ENCODE data around the gene AKAP7. TPM values are rescaled to one million over a fixed set of nuclear protein-coding genes. Genes with fewer than 3 reads are reported as not detected.

AKAP7 gene
- polyA plus RNA-seq, 1 donor (not counting 4 experiments of a cell fraction or from before 2014, with no cell fraction given) = 1.7 TPM

DNA sequence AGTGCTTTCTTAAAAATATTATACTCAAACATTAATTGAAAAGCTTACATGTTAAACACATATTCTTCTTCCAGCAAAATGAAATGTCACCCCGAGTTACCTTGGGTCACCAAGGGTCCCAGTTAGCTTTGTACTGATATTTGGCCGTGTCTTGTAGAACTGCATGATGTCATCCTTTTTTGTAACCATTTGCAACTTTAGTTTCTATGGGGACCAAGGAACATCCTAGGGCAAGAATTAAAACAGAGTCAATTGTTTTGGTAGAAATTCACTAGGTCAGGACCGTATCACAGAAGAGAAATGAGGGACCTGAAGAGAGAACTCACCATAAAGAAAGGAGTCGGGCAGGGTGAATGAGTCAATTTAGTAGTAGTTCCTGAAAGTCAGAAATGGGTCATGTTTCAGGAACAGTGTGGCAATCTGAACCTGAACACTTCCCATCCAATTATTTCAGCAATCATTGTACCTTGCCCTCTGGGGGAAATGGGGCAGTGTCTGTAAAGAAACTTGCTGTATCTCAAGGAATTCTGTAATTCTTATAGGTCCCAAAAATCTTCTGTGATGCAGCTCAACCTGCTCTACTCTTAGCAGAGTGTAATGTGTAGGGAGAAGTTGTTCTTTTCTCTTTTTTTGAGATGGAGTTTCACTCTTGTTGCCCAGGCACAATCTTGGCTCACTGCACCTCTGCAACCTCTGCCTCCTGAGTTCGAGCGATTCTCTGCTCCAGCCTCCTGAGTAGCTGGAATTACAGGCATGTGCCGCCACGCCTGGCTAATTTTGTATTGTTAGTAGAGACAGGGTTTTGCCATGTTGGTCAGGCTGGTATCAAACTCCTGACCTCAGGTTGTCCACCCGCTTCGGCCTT, 5.3 kb upstream of the AKAP7 start:
- no peak overlapping the region for H3K4me2 ChIP-seq (ENCODE audit: control insufficient read depth, extremely low read depth, insufficient read depth, low read depth, low read length)
- no peaks in the 10 kb centered on the region for H3K9me1 ChIP-seq (ENCODE audit: control insufficient read depth, extremely low read depth, insufficient read depth, low read length)
- dilution Hi-C loops (cut with MboI; ENCODE audit: extremely low pct_ligation_motif_present, low sequenced_read_pairs) = no loop called here
- H3K36me3 ChIP-seq (ENCODE audit: control insufficient read depth in 2 of 2, extremely low read depth in 1 of 2, insufficient read depth in 2 of 2, low read length in 2 of 2) = no peaks in the 10 kb centered on the region
- no peaks in the 10 kb centered on the region for H3K79me2 ChIP-seq (ENCODE audit: control insufficient read depth, insufficient read depth, low read length)
- H3K27me3 ChIP-seq (ENCODE audit: control insufficient read depth, extremely low read depth, insufficient read depth, low read length) = no peaks in the 10 kb centered on the region
- DNase-seq (ENCODE audit: low read depth, low spot score) (no peak), FAIRE-seq (peak; percentile 49)
- H3K4me1 ChIP-seq (ENCODE audit: control insufficient read depth, extremely low read depth, insufficient read depth, low read length) = peaks cover 14% of the 10 kb centered on the region
- no peaks in the 10 kb centered on the region for H3K9me3 ChIP-seq (ENCODE audit: control insufficient read depth, low read depth, low read length)
- H3K4me3 ChIP-seq (ENCODE audit: control insufficient read depth in 2 of 3, extremely low read depth in 1 of 3, insufficient read depth in 2 of 3, low read depth in 1 of 3, low read length in 3 of 3) = no peak overlapping the region
- no peak overlapping the region for H2AFZ ChIP-seq (ENCODE audit: control insufficient read depth, low read length)
- TF ChIP-seq EZH2 (IDR thresholded peaks at IDR 0.05; ENCODE audit: low read length) = no peak
- TF ChIP-seq, protein P1, sequence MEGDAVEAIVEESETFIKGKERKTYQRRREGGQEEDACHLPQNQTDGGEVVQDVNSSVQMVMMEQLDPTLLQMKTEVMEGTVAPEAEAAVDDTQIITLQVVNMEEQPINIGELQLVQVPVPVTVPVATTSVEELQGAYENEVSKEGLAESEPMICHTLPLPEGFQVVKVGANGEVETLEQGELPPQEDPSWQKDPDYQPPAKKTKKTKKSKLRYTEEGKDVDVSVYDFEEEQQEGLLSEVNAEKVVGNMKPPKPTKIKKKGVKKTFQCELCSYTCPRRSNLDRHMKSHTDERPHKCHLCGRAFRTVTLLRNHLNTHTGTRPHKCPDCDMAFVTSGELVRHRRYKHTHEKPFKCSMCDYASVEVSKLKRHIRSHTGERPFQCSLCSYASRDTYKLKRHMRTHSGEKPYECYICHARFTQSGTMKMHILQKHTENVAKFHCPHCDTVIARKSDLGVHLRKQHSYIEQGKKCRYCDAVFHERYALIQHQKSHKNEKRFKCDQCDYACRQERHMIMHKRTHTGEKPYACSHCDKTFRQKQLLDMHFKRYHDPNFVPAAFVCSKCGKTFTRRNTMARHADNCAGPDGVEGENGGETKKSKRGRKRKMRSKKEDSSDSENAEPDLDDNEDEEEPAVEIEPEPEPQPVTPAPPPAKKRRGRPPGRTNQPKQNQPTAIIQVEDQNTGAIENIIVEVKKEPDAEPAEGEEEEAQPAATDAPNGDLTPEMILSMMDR (optimal IDR thresholded peaks at IDR 0.05 in 1 of 3, IDR thresholded peaks at IDR 0.05 in 1 of 3, conservative IDR thresholded peaks at IDR 0.05 in 1 of 3; ENCODE audit: extremely low read depth in 1 of 3, insufficient read depth in 2 of 3, low read length in 3 of 3) = no peak
- H3K27ac ChIP-seq (ENCODE audit: control insufficient read depth, insufficient read depth, low read length) = no peak overlapping the region
- H4K20me1 ChIP-seq (ENCODE audit: control insufficient read depth, extremely low read depth, insufficient read depth, low read length) = no peaks in the 10 kb centered on the region
- no peak overlapping the region for H3K9ac ChIP-seq (ENCODE audit: control insufficient read depth, extremely low read depth, insufficient read depth, low read length)

DNA sequence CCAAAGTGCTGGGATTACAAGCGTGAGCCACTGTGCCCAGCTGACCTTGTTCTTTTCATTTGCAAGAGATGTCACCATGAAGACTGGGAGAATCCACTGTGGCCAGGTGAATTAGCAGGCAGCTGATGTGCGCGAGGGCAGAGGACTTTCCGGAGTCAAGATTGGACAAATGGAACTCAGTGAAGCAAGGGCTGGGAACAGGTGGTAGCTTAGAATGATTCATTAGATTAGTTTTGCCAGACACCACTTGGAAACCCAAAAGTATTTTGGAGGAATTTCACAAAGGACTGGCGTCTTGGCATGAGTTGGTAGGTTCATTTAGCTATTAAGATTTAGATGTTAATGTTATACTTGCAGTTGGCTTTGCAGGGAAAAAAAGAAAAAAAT, 4.7 kb upstream of the AKAP7 start:
- no peak overlapping the region for H3K27ac ChIP-seq (ENCODE audit: control insufficient read depth, insufficient read depth, low read length)
- no peak overlapping the region for H3K4me2 ChIP-seq (ENCODE audit: control insufficient read depth, extremely low read depth, insufficient read depth, low read depth, low read length)
- H3K36me3 ChIP-seq (ENCODE audit: control insufficient read depth in 2 of 2, extremely low read depth in 1 of 2, insufficient read depth in 2 of 2, low read length in 2 of 2) = no peaks in the 10 kb centered on the region
- peaks cover 8% of the 10 kb centered on the region for H3K4me1 ChIP-seq (ENCODE audit: control insufficient read depth, extremely low read depth, insufficient read depth, low read length)
- dilution Hi-C loops (cut with MboI; ENCODE audit: extremely low pct_ligation_motif_present, low sequenced_read_pairs) = no loop called here
- no peak overlapping the region for H3K4me3 ChIP-seq (ENCODE audit: control insufficient read depth in 2 of 3, extremely low read depth in 1 of 3, insufficient read depth in 2 of 3, low read depth in 1 of 3, low read length in 3 of 3)
- no peaks in the 10 kb centered on the region for H3K9me1 ChIP-seq (ENCODE audit: control insufficient read depth, extremely low read depth, insufficient read depth, low read length)
- no peak overlapping the region for H3K9ac ChIP-seq (ENCODE audit: control insufficient read depth, extremely low read depth, insufficient read depth, low read length)
- DNase-seq (ENCODE audit: low read depth, low spot score) = no peak
- H3K27me3 ChIP-seq (ENCODE audit: control insufficient read depth, extremely low read depth, insufficient read depth, low read length) = no peaks in the 10 kb centered on the region
- no peaks in the 10 kb centered on the region for H4K20me1 ChIP-seq (ENCODE audit: control insufficient read depth, extremely low read depth, insufficient read depth, low read length)
- no peaks in the 10 kb centered on the region for H3K79me2 ChIP-seq (ENCODE audit: control insufficient read depth, insufficient read depth, low read length)
- no peaks in the 10 kb centered on the region for H3K9me3 ChIP-seq (ENCODE audit: control insufficient read depth, low read depth, low read length)
- FAIRE-seq = no peak
- no peak overlapping the region for H2AFZ ChIP-seq (ENCODE audit: control insufficient read depth, low read length)
- no peak for TF ChIP-seq EZH2 (IDR thresholded peaks at IDR 0.05; ENCODE audit: low read length)
- TF ChIP-seq, protein P1 (optimal IDR thresholded peaks at IDR 0.05 in 1 of 3, IDR thresholded peaks at IDR 0.05 in 1 of 3, conservative IDR thresholded peaks at IDR 0.05 in 1 of 3; ENCODE audit: extremely low read depth in 1 of 3, insufficient read depth in 2 of 3, low read length in 3 of 3) = no peak
